Measurements from ENCODE around the gene LIPK.

DNA sequence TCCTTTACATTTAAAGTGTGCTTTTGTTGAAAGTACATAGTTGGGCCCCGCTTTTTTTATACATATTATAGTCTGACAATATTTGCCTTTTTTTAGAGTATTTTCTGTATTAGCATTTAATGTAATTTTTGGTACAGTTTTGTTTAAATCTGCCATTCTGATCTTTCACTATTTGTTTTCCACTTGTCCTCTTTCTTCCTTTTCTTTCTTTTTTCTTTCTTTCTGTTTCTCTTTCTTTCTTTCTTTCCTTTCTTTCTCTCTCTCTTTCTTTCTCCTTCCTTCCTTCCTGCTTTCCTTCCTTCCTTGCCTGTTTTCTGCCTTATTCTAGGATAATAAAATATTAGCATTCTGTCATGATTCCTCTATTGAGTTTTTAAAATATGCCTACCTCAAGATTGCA is 9.5 kb downstream of the LIPK start:
- TF ChIP-seq, protein P1, sequence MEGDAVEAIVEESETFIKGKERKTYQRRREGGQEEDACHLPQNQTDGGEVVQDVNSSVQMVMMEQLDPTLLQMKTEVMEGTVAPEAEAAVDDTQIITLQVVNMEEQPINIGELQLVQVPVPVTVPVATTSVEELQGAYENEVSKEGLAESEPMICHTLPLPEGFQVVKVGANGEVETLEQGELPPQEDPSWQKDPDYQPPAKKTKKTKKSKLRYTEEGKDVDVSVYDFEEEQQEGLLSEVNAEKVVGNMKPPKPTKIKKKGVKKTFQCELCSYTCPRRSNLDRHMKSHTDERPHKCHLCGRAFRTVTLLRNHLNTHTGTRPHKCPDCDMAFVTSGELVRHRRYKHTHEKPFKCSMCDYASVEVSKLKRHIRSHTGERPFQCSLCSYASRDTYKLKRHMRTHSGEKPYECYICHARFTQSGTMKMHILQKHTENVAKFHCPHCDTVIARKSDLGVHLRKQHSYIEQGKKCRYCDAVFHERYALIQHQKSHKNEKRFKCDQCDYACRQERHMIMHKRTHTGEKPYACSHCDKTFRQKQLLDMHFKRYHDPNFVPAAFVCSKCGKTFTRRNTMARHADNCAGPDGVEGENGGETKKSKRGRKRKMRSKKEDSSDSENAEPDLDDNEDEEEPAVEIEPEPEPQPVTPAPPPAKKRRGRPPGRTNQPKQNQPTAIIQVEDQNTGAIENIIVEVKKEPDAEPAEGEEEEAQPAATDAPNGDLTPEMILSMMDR (IDR thresholded peaks at IDR 0.05; ENCODE audit: low read length): no peak
- TF ChIP-seq EZH2 (IDR thresholded peaks at IDR 0.05; ENCODE audit: borderline replicate concordance, low read length): no peak
